Mesenchymal stem cell (in vitro differentiated cells and primary cell): Measurements from ENCODE around the gene OR2B2.

Experiments used
- DNase-seq: peaks from one replicate; pipeline ENCODE4 v3.0.0-alpha.2; 2013
- H2AFZ ChIP-seq: one replicate; pipeline ENCODE4 v1.6.1; 2013; ENCODE audit warnings: low read depth, mild to moderate bottlenecking, control low read depth, inconsistent platforms, low read length, moderate library complexity
- H2AK5ac ChIP-seq: 2 replicates; pipeline ENCODE4 v1.6.1; 2013; ENCODE audit warnings: low read length, moderate library complexity, mild to moderate bottlenecking, inconsistent platforms; ENCODE audit not compliant: severe bottlenecking
- H2BK120ac ChIP-seq: one replicate; pipeline ENCODE4 v1.6.1; 2013; ENCODE audit warnings: low read depth, mild to moderate bottlenecking, inconsistent platforms, low read length, moderate library complexity
- H2BK12ac ChIP-seq, 2 experiments: one replicate each; pipeline ENCODE4 v1.6.1; 2013; ENCODE audit warnings: inconsistent platforms in 2 of 2, low read length in 2 of 2, mild to moderate bottlenecking in 2 of 2, moderate library complexity in 2 of 2, control low read depth in 1 of 2
- H2BK15ac ChIP-seq: one replicate; pipeline ENCODE4 v1.6.1; 2013; ENCODE audit warnings: mild to moderate bottlenecking, low read depth, inconsistent platforms; ENCODE audit not compliant: poor library complexity, severe bottlenecking
- H2BK5ac ChIP-seq: 2 replicates; pipeline ENCODE4 v1.6.1; 2013; ENCODE audit warnings: low read depth, mild to moderate bottlenecking, low read length, control low read depth, inconsistent platforms; ENCODE audit not compliant: poor library complexity, severe bottlenecking
- H3K14ac ChIP-seq, 2 experiments: one replicate each; pipeline ENCODE4 v1.6.1; 2013; ENCODE audit warnings: inconsistent platforms in 2 of 2, low read length in 2 of 2, control low read depth in 1 of 2, mild to moderate bottlenecking in 1 of 2, moderate library complexity in 1 of 2
- H3K18ac ChIP-seq, 2 experiments: one replicate each; pipeline ENCODE4 v1.6.1; 2013; ENCODE audit warnings: inconsistent platforms in 2 of 2, low read length in 2 of 2, control low read depth in 1 of 2, low read depth in 1 of 2, mild to moderate bottlenecking in 1 of 2
- H3K23ac ChIP-seq, 2 experiments: one replicate each; pipeline ENCODE4 v1.6.1; 2013; ENCODE audit warnings: inconsistent platforms in 2 of 2, low read length in 2 of 2, mild to moderate bottlenecking in 2 of 2, moderate library complexity in 2 of 2, control low read depth in 1 of 2
- H3K27ac ChIP-seq: 2 replicates; pipeline ENCODE4 v1.5.1; 2013; ENCODE audit warnings: mild to moderate bottlenecking, moderate library complexity, low read length, control low read depth, inconsistent platforms; ENCODE audit not compliant: poor library complexity, severe bottlenecking
- H3K27me3 ChIP-seq, 2 experiments: 2 replicates each; pipeline versions ENCODE4 v1.6.1 to v1.7.0; 2013; ENCODE audit warnings: low read length in 2 of 2, mild to moderate bottlenecking in 2 of 2, moderate library complexity in 2 of 2, control low read depth in 1 of 2, inconsistent platforms in 1 of 2; ENCODE audit not compliant: control insufficient read depth in 1 of 2, insufficient read depth in 1 of 2
- H3K36me3 ChIP-seq, 2 experiments: 2 replicates each; pipeline versions ENCODE4 v1.6.1 to v1.7.0; 2013; ENCODE audit warnings: low read length in 2 of 2, control low read depth in 1 of 2, inconsistent platforms in 1 of 2, low read depth in 1 of 2, mild to moderate bottlenecking in 1 of 2; ENCODE audit not compliant: insufficient read depth in 2 of 2, control insufficient read depth in 1 of 2
- H3K4ac ChIP-seq, 2 experiments: one replicate each; pipeline ENCODE4 v1.6.1; 2013; ENCODE audit warnings: inconsistent platforms in 2 of 2, low read length in 2 of 2, mild to moderate bottlenecking in 2 of 2, moderate library complexity in 2 of 2, control low read depth in 1 of 2, low read depth in 1 of 2
- H3K4me1 ChIP-seq: 2 replicates; pipeline ENCODE4 v1.6.1; 2013; ENCODE audit warnings: low read depth, low read length, control low read depth; ENCODE audit not compliant: control insufficient read depth, insufficient read depth
- H3K4me2 ChIP-seq: 2 replicates; pipeline ENCODE4 v1.6.1; 2013; ENCODE audit warnings: low read length, mild to moderate bottlenecking, inconsistent platforms; ENCODE audit not compliant: poor library complexity, severe bottlenecking
- H3K4me3 ChIP-seq, 2 experiments: 2 replicates each; pipeline versions ENCODE4 v1.5.1 to v1.7.0; 2013; ENCODE audit warnings: low read length in 2 of 2, mild to moderate bottlenecking in 2 of 2, control low read depth in 1 of 2, low read depth in 1 of 2; ENCODE audit not compliant: insufficient read depth in 1 of 2
- H3K79me1 ChIP-seq: replicated peaks from 2 replicates; pipeline ENCODE4 v1.6.1; 2013; ENCODE audit warnings: mild to moderate bottlenecking, control low read depth, low read length, inconsistent platforms; ENCODE audit not compliant: poor library complexity, severe bottlenecking
- H3K9ac ChIP-seq: 2 replicates; pipeline ENCODE4 v1.7.0; 2013; ENCODE audit warnings: mild to moderate bottlenecking, low read length, moderate library complexity
- H3K9me3 ChIP-seq: 2 replicates; pipeline ENCODE4 v1.7.0; 2013; ENCODE audit warnings: mild to moderate bottlenecking, low read length; ENCODE audit not compliant: control insufficient read depth
- H4K8ac ChIP-seq: one replicate; pipeline ENCODE4 v1.6.1; 2013; ENCODE audit warnings: inconsistent platforms, mild to moderate bottlenecking, low read length, moderate library complexity
- H4K91ac ChIP-seq: one replicate; pipeline ENCODE4 v1.6.1; 2013; ENCODE audit warnings: mild to moderate bottlenecking, low read length, inconsistent platforms
- WGBS: methylation state at CpG from one replicate; pipeline ENCODE4 v1.1.7; 2013; ENCODE audit warnings: mixed read lengths; 5-methylcytosine and 5-hydroxymethylcytosine counted together

Gene OR2B2

DNA sequence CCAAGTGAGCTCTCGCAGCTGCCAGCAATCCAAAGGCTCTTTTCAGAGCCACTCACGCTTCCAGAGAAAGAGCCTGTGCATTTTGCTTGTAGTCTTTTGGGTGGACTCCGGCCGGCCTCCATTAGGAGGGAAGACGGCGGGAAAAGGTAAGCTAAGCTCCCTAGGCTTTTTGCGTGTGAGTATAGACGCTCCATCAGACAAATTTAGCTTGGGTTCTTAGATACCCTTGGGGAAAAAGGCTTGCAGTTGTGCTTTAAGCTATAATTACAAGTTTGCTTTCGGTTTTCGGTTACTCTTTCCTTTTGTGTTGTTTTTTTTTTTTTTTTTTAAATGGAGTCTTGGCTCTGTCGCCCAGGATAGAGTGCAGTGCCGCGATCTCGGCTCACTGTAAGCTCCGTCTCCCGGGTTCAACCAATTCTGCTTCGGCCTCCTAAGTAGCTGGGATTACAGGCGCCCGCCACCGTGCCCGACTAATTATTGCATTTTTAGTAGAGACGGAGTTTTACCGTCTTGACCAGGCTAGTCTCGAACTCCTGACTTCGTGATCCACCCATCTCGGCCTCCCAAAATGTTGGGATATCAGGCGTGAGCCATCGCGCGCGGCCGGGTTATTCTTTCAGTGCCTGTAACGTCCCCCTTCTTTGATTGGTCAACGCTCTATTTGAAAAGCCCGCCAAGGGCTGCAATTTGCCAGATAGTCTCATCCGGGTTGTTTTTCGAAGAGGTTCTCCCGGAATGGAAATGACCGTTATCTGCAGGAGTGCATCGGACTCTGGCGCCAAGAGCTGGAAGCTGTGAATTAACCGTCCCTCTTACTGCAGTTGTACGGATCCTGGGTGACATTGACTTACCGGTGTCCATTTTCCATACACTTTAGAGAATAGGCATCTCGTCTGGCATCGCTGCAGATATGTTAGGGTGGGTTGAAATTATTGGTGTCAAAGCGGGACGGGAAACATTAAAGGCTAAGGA lies 18.1 kb downstream of the OR2B2 start:
- Histone ChIP-seq H3K4me1 (peaks cover 13% of the 10 kb centered on the region), H2AFZ (peak overlapping the region; percentile 21), H2BK120ac (no peak overlapping the region), H3K27me3 (no peaks in the 10 kb centered on the region), H3K79me1 (no peaks in the 10 kb centered on the region), H3K18ac (peak overlapping the region in 1 of 2 experiments; percentile 75), H3K36me3 (no peaks in the 10 kb centered on the region), H3K23ac (no peak overlapping the region), H3K27ac (peak overlapping the region; percentile 70), H3K9me3 (no peaks in the 10 kb centered on the region), H2BK15ac (no peak overlapping the region), H4K91ac (peak overlapping the region; percentile 25), H3K4me2 (peak overlapping the region; percentile 92), H2AK5ac (no peak overlapping the region), H3K4me3 (peak overlapping the region; percentile 56 to 93), H3K4ac (no peak overlapping the region), H2BK5ac (no peak overlapping the region), H3K9ac (peak overlapping the region; percentile 94), H4K8ac (peak overlapping the region; percentile 28), H2BK12ac (no peak overlapping the region), H3K14ac (no peak overlapping the region)
- WGBS = under 1% methylated on average over 47 of the region's 48 CpGs
- peak; percentile 98 for DNase-seq

DNA sequence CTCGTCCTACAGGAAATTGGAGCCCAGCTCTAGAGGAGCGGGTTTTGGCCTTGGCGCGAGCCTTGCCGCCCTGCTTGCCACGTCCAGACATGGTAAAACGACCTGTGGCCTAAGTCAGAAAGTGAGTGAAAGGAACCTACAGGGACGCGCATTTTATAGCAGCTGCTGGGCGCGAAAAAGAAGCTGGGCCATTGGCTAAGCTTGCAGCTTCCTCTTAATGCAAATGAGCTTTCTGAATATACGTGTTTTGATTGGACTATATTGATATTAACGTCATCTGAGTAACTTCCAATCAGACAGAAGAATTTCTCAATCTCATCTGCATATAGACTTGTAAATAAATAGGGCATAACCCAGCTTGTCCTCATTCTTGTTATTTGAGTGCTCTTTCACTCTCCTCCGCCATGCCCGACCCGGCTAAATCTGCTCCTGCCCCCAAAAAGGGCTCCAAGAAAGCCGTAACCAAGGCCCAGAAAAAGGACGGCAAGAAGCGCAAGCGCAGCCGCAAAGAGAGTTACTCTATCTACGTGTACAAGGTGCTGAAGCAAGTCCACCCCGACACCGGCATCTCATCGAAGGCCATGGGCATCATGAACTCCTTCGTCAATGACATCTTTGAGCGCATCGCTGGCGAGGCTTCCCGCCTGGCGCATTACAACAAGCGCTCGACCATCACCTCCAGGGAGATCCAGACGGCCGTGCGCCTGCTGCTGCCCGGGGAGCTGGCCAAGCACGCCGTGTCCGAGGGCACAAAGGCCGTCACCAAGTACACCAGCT lies 18.9 kb downstream of the OR2B2 start:
- Histone ChIP-seq H3K79me1 (no peaks in the 10 kb centered on the region), H4K91ac (peak overlapping the region; percentile 62), H3K27ac (peak overlapping the region; percentile 70), H2BK15ac (peak overlapping the region; percentile 91), H3K9ac (peak overlapping the region; percentile 94), H3K4me3 (peak overlapping the region; percentile 68 to 93), H2AFZ (no peak overlapping the region), H3K27me3 (no peaks in the 10 kb centered on the region), H2BK12ac (no peak overlapping the region), H3K4me1 (peaks cover 13% of the 10 kb centered on the region), H3K4me2 (peak overlapping the region; percentile 92), H3K14ac (no peak overlapping the region), H4K8ac (peak overlapping the region; percentile 28), H2BK5ac (no peak overlapping the region), H2BK120ac (no peak overlapping the region), H3K18ac (peak overlapping the region; percentile 26 to 75), H3K4ac (peak overlapping the region in 1 of 2 experiments; percentile 1), H2AK5ac (no peak overlapping the region), H3K36me3 (no peaks in the 10 kb centered on the region), H3K23ac (no peak overlapping the region), H3K9me3 (no peaks in the 10 kb centered on the region)
- DNase-seq = peak; percentile 99
- 1% methylated on average over 40 of the region's 41 CpGs for WGBS

DNA sequence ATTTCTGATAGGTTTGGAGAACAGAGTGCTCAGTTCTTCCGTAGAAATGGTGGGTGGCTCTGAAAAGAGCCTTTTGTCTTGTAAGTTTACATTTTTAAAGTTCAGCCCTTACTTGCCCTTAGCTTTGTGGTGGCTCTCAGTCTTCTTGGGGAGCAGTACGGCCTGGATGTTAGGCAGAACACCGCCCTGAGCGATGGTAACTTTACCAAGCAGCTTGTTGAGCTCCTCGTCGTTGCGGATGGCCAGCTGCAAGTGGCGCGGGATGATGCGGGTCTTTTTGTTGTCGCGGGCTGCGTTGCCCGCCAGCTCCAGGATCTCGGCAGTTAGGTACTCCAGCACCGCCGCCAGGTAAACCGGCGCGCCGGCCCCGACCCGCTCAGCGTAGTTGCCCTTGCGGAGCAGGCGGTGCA lies 19.5 kb downstream of the OR2B2 start:
- Histone ChIP-seq H3K4ac (peak overlapping the region in 1 of 2 experiments; percentile 1), H2BK5ac (no peak overlapping the region), H3K36me3 (no peaks in the 10 kb centered on the region), H2BK12ac (no peak overlapping the region), H3K9me3 (no peaks in the 10 kb centered on the region), H3K4me1 (peaks cover 13% of the 10 kb centered on the region), H3K4me3 (peak overlapping the region; percentile 68 to 93), H3K9ac (peak overlapping the region; percentile 94), H2AFZ (no peak overlapping the region), H3K18ac (peak overlapping the region; percentile 26 to 54), H4K8ac (peak overlapping the region; percentile 22), H3K27ac (peak overlapping the region; percentile 65), H3K27me3 (no peaks in the 10 kb centered on the region), H2BK120ac (no peak overlapping the region), H4K91ac (peak overlapping the region; percentile 62), H3K23ac (no peak overlapping the region), H2AK5ac (no peak overlapping the region), H3K14ac (no peak overlapping the region), H3K79me1 (no peaks in the 10 kb centered on the region), H3K4me2 (peak overlapping the region; percentile 88), H2BK15ac (peak overlapping the region; percentile 91)
- under 1% methylated on average over 26 of the region's 26 CpGs for WGBS
- DNase-seq = no peak
